ENCODE measurements around the gene CUTC. TPM values are rescaled to one million over a fixed set of nuclear protein-coding genes. Genes with fewer than 3 reads are reported as not detected.

Gene CUTC
- total and polyA plus RNA-seq, 4 donors = 10.3 to 23.4 (median 17.3) TPM

- TF ChIP-seq REST (IDR thresholded peaks at IDR 0.05) = no peak
These were observed 16.9 kb downstream of the CUTC start (continued) for GRCh38 chr10:99748823-99749451.

DNA sequence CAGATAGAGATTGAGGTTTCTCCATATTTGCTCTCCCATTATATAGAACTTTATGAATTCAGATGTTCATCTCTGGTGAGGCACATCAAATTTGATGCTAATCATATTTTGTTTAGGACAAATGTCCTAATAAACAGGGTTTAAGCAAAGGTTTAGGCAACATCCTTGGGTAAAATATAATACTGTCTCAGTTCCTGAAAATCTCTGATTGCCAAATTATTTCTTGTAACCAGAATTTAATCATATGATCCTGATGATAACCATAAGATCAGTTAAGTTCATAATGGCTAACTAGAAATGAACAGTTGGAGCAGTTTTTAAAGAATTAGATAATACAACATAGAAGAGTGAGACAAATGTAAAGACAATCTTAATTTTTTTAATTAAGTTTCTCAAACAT is 18.6 kb downstream of the CUTC start:
- no peaks in the 10 kb centered on the region for H3K27me3 ChIP-seq (ENCODE audit: control insufficient read depth in 4 of 4, insufficient read depth in 4 of 4, low read length in 3 of 4)
- peaks cover 9 to 45% (median 29%) of the 10 kb centered on the region in 4 donors for H3K36me3 ChIP-seq (ENCODE audit: control insufficient read depth in 4 of 4, insufficient read depth in 3 of 4, low read depth in 1 of 4, low read length in 3 of 4)

DNA sequence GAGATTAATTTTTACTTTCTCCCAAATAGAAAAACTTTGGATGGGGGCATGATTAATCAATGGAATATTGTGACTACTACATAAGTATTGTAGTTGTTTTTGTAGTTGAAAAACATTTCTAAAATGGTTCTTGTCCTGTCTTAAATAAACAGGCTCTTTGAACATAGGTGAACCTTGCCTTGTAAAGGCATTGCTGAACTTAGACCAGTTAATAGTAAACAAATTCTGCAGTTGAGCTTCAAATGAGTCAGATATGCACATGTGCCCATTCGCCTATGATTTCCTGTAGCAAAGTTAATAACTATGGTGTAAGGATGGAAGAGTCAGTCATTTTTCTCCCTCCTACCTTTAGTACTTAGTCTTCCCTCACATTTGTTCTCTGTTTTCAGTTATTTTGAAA is 22.6 kb downstream of the CUTC start:
- 35% methylated on average over 1 of the region's 1 CpG for WGBS
- Histone ChIP-seq H3K9me3 (ENCODE audit: control insufficient read depth in 4 of 4, low read length in 3 of 4) (no peaks in the 10 kb centered on the region), H3K36me3 (ENCODE audit: control insufficient read depth in 4 of 4, insufficient read depth in 3 of 4, low read depth in 1 of 4, low read length in 3 of 4) (peaks cover 3 to 29% (median 25%) of the 10 kb centered on the region in 4 donors), H3K4me1 (ENCODE audit: control insufficient read depth in 4 of 4, insufficient read depth in 4 of 4, low read length in 3 of 4) (peaks cover 2 to 13% (median 4%) of the 10 kb centered on the region in 4 donors), H3K27ac (ENCODE audit: low read depth in 1 of 2, low read length in 2 of 2) (peak overlapping the region; percentile 62 to 70), H3K9ac (ENCODE audit: low read depth in 1 of 2, low read length in 2 of 2) (no peak overlapping the region), H3K27me3 (ENCODE audit: control insufficient read depth in 4 of 4, insufficient read depth in 4 of 4, low read length in 3 of 4) (no peaks in the 10 kb centered on the region), H3K4me3 (ENCODE audit: low read depth in 1 of 3, low read length in 3 of 3) (no peak overlapping the region)
- no peak for DNase-seq (ENCODE audit: low spot score)
- peak; percentile 72 for TF ChIP-seq FOXA1 (IDR thresholded peaks at IDR 0.05)
- no peak for TF ChIP-seq ATF3 (IDR thresholded peaks at IDR 0.05)
- no peak for TF ChIP-seq NR2F2 (IDR thresholded peaks at IDR 0.05)
- TF ChIP-seq FOXA2 (IDR thresholded peaks at IDR 0.05) = peak; percentile 94
- peak; percentile 86 for TF ChIP-seq SP1 (IDR thresholded peaks at IDR 0.05)
- no peak for TF ChIP-seq EGR1 (IDR thresholded peaks at IDR 0.05; ENCODE audit: low read depth in 2 of 2)
- TF ChIP-seq, protein P1, sequence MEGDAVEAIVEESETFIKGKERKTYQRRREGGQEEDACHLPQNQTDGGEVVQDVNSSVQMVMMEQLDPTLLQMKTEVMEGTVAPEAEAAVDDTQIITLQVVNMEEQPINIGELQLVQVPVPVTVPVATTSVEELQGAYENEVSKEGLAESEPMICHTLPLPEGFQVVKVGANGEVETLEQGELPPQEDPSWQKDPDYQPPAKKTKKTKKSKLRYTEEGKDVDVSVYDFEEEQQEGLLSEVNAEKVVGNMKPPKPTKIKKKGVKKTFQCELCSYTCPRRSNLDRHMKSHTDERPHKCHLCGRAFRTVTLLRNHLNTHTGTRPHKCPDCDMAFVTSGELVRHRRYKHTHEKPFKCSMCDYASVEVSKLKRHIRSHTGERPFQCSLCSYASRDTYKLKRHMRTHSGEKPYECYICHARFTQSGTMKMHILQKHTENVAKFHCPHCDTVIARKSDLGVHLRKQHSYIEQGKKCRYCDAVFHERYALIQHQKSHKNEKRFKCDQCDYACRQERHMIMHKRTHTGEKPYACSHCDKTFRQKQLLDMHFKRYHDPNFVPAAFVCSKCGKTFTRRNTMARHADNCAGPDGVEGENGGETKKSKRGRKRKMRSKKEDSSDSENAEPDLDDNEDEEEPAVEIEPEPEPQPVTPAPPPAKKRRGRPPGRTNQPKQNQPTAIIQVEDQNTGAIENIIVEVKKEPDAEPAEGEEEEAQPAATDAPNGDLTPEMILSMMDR (IDR thresholded peaks at IDR 0.05; ENCODE audit: low read depth, low read length, missing input control) = no peak
- TF ChIP-seq, protein P2, sequence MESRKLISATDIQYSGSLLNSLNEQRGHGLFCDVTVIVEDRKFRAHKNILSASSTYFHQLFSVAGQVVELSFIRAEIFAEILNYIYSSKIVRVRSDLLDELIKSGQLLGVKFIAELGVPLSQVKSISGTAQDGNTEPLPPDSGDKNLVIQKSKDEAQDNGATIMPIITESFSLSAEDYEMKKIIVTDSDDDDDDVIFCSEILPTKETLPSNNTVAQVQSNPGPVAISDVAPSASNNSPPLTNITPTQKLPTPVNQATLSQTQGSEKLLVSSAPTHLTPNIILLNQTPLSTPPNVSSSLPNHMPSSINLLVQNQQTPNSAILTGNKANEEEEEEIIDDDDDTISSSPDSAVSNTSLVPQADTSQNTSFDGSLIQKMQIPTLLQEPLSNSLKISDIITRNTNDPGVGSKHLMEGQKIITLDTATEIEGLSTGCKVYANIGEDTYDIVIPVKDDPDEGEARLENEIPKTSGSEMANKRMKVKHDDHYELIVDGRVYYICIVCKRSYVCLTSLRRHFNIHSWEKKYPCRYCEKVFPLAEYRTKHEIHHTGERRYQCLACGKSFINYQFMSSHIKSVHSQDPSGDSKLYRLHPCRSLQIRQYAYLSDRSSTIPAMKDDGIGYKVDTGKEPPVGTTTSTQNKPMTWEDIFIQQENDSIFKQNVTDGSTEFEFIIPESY (IDR thresholded peaks at IDR 0.05) = peak; percentile 35
- peak; percentile 87 to 94 for TF ChIP-seq HNF4A (conservative IDR thresholded peaks at IDR 0.05)

More for the DNA sequence above, 18.6 kb downstream of the CUTC start:
- TF ChIP-seq SP1 (IDR thresholded peaks at IDR 0.05) (no peak), ATF3 (IDR thresholded peaks at IDR 0.05) (no peak), FOXA2 (IDR thresholded peaks at IDR 0.05) (no peak), RAD21 (IDR thresholded peaks at IDR 0.05) (no peak), RXRA (IDR thresholded peaks at IDR 0.05) (no peak), GABPA (IDR thresholded peaks at IDR 0.05 in 1 of 2, conservative IDR thresholded peaks at IDR 0.05 in 1 of 2) (no peak)
- TF ChIP-seq, protein P3, sequence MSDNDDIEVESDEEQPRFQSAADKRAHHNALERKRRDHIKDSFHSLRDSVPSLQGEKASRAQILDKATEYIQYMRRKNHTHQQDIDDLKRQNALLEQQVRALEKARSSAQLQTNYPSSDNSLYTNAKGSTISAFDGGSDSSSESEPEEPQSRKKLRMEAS (IDR thresholded peaks at IDR 0.05) = no peak
- TF ChIP-seq, protein P1 (IDR thresholded peaks at IDR 0.05; ENCODE audit: low read depth, low read length, missing input control) = no peak
- H3K9ac ChIP-seq (ENCODE audit: low read depth in 1 of 2, low read length in 2 of 2) = no peak overlapping the region
- H3K9me3 ChIP-seq (ENCODE audit: control insufficient read depth in 4 of 4, low read length in 3 of 4) = no peaks in the 10 kb centered on the region
- H3K4me1 ChIP-seq (ENCODE audit: control insufficient read depth in 4 of 4, insufficient read depth in 4 of 4, low read length in 3 of 4) = peaks cover 2 to 13% (median 4%) of the 10 kb centered on the region in 4 donors
- H3K4me3 ChIP-seq (ENCODE audit: low read depth in 1 of 3, low read length in 3 of 3) = no peak overlapping the region
- no peak for DNase-seq (ENCODE audit: low spot score)
- H3K27ac ChIP-seq (ENCODE audit: low read depth in 1 of 2, low read length in 2 of 2) = no peak overlapping the region

All from liver (tissue), 9 donors.